HG02852 (cell line): ENCODE data around the gene C4orf50.
"Not testable (repeated sequence)": the region's sequence is repeated elsewhere in the genome, so short reads cannot be mapped to it uniquely, and the experiment has no call there.

Experiments
- ATAC-seq: cut with Tn5 transposase; IDR thresholded peaks from one replicate; pipeline ENCODE4 v1.9.1; 2021; ENCODE audit warnings: mild to moderate bottlenecking, moderate library complexity; ENCODE audit not compliant: unreplicated experiment

C4orf50 gene

GRCh38 chr4:5952975-5953951 is 65.0 kb downstream of the C4orf50 start:
- no peak for ATAC-seq

- ATAC-seq = no peak
These were observed 65.8 kb downstream of the C4orf50 start for GRCh38 chr4:5952286-5952974.

- not testable (repeated sequence) for ATAC-seq
These were observed 71.6 kb downstream of the C4orf50 start for GRCh38 chr4:5946653-5947052.

- ATAC-seq = no peak
These were observed 72.3 kb downstream of the C4orf50 start for GRCh38 chr4:5945936-5946335.

GRCh38 chr4:5945171-5945570 is 73.1 kb downstream of the C4orf50 start:
- ATAC-seq = no peak

GRCh38 chr4:5943561-5943960 is 74.7 kb downstream of the C4orf50 start:
- no peak for ATAC-seq

- ATAC-seq = no peak
These were observed 75.3 kb downstream of the C4orf50 start for GRCh38 chr4:5942947-5943346.

GRCh38 chr4:5941601-5942000 is 76.6 kb downstream of the C4orf50 start:
- ATAC-seq = no peak

GRCh38 chr4:5940470-5941203 is 77.6 kb downstream of the C4orf50 start:
- no peak for ATAC-seq

GRCh38 chr4:5933996-5934831 is 84.0 kb downstream of the C4orf50 start:
- no peak for ATAC-seq

GRCh38 chr4:5933116-5933515 is 85.1 kb downstream of the C4orf50 start:
- ATAC-seq = no peak

GRCh38 chr4:5932035-5932568 is 86.1 kb downstream of the C4orf50 start:
- no peak for ATAC-seq

GRCh38 chr4:5931526-5931925 is 86.7 kb downstream of the C4orf50 start:
- no peak for ATAC-seq

- no peak for ATAC-seq
These were observed 87.4 kb downstream of the C4orf50 start for GRCh38 chr4:5930876-5931275.

- no peak for ATAC-seq
These were observed 87.8 kb downstream of the C4orf50 start for GRCh38 chr4:5930456-5930855.

GRCh38 chr4:5928844-5929420 is 89.3 kb downstream of the C4orf50 start:
- no peak for ATAC-seq

GRCh38 chr4:5928274-5928673 is 90.0 kb downstream of the C4orf50 start:
- ATAC-seq = no peak

- no peak for ATAC-seq
These were observed 90.5 kb downstream of the C4orf50 start for GRCh38 chr4:5927747-5928146.

GRCh38 chr4:5927116-5927515 is 91.1 kb downstream of the C4orf50 start:
- ATAC-seq = no peak

GRCh38 chr4:5926598-5926997 is 91.6 kb downstream of the C4orf50 start:
- no peak for ATAC-seq
